GM18502 (cell line): ENCODE data around the gene SIT1.

Experiments used
- ATAC-seq: cut with Tn5 transposase; IDR thresholded peaks from one replicate; pipeline ENCODE4 v1.9.1; 2021; ENCODE audit warnings: mild to moderate bottlenecking; ENCODE audit not compliant: unreplicated experiment, poor library complexity

The SIT1 gene, protein sequence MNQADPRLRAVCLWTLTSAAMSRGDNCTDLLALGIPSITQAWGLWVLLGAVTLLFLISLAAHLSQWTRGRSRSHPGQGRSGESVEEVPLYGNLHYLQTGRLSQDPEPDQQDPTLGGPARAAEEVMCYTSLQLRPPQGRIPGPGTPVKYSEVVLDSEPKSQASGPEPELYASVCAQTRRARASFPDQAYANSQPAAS

DNA sequence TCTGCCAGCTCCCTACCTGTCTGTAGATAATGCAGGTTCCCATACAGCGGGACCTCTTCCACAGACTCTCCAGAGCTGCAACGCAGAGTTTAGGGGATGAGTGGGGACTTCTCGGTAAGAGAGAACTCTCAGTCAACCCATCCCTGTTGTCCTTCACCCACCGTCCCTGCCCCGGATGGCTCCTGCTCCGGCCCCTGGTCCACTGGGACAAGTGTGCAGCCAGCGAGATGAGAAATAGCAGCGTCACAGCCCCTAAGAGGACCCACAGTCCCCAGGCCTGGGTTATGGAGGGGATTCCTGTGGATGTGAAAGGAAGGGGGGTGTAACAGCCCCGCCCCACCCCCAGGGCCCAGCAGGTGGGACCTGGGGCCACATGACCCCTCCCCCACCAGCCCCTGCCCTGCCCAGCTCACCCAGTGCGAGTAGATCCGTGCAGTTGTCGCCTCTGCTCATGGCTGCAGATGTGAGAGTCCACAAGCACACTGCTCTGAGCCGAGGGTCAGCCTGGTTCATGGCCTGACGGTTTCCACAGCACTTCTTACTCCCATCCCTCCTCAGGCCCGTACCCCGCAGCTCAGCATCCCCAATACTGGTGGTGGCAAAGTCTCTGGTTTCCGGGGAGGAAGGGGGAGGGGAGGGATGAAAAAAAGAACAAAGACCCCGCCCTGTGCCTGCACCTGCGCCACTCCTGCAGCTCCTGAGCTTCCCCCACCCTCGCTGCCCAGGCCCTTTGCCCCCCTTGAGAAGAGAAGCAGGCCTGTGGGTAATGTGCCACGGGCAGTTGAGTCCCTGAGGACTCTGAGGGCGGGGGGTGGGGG is at the start of gene SIT1:
Gene SIT1 (minus strand): TSS at position 591 of the 818 bp plus-strand sequence. CDS start 78 bp downstream, at position 513.
- no peak for ATAC-seq

DNA sequence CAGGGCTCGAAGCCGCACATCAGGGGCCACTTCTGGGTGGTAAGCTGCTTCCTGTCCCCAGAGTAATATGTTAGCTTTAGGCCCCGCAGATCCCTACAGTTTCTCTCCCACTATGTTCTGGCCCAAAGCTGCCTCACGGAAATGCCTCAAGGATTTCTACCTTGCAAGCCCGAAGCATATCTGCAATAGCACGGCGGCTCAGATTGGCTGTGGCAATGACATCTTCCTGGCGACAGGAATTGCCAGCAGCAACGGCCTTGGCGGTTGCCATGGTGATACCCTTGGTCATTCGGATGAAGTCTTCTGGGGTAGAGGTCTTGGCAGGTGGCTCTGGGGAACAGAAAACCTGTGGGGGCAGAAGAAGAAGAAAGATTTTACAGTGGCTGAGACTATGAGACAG is 49.3 kb upstream of the SIT1 start:
- ATAC-seq = no peak

DNA sequence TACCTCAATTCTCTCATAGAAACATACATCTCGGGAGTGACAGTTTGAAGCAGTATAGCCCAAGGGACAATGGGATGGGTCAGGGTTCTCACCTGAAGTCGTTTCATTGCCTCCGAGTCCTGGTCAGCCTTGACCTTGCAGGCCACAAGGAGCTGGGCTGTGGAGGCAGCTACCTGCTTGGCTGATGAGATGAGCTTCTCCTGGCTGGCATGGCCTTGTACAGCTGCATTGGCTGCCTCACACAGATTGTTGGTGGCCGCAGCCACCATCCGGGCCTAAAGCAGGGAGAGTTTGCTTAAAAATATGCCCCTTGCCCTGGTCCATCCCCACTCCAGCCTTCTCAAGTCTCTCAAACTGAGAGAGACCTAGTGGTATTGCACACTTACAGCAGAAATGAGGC is 47.5 kb upstream of the SIT1 start:
- no peak for ATAC-seq

DNA sequence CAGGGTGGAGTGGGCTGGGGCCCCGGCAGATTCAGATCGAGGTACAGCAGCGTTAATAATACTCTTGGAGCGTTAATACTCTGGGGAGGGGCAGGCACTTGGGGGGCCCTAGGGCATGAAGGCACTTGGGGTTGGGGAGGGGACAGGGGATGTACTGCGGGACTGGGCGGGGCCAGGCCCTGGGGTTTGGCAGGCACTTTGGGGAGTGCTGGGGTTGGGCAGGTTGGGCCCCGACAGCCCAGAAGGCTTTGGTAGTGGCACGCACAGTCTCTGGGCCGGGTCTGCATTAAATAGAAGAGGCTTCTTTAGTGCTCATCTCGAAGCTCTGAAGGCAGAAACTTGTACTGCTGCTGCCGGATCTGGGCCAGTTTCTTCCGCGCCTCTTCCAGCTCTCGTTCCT is 46.8 kb upstream of the SIT1 start:
- ATAC-seq = no peak

DNA sequence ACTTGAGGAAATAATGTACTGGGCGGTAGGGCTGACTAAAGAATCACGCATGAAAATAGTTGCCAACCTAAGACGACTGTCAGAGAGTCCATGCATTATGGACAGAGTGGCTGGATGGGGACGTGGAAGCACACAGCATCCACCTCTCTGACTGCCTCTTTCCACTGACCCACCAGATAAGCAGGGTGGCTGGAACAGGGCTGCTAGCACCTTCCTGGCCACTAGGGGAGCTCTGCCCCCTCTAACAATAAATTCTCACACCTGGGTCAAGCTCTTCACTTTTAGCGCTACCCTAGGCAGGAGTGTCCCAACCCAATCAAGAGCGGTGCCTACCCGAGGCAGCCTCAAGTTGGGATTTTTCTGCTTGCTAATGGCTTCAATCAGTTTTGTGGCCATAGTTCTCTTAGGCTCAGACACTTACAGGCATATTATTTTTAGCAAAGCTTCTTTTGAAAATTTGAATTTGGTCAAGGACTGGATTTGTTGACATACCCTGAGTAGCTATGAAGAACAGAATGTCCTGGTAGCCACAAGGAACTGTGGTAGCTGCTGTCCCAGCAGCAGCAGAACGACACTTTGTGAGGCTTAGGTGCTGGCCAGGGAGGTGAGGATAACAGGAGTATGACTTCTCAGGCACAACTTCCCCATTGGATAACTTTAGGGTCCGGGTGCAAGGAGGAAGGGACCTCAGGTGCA is 45.9 kb upstream of the SIT1 start:
- no peak for ATAC-seq

DNA sequence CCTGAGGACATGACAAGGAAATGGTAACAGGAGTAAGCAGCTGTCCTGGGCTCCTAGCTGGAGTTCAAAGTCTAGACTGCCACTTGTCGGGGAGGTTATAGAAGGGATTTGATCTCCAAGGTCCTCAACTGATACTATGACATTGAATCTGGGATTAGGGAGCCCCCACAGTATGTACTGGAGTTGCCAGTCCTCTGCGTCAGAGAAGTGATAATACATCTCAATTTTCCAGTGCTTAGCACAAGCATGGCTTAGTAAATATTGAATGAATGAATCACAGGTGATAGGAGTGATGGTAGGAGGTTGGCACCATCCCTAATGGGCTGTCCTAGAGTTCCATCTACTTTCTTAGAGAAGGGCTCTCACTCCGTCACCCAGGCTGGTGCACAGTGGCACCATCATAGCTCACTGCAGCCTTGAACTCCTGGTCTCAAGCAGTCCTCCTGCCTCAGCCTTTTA is 45.2 kb upstream of the SIT1 start:
- no peak for ATAC-seq

DNA sequence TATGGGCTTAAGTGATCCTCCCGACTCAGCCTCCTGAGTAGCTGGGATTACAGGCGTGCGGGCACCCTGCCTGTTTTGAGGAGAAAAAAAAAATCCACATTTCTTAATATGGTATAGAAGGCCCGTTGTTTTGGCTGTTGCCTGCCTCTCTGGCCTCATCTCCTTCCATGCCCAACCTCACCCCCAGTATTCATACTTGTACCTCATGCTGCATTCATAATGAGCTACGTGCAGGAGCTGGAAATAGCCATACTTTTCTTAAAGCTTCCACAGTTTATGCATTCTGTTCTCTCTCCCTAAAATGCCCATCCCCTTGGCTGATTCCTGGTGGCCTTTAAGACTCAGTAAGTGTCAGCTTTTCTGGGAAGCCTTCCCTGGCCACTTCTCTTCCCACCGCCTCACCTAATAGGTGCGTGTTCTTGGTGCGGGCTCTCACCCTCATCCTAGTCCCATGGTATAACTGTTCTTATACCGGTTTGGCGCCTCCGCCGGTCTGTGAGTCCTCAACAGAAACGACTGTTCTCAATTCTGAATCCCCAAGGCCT is 41.1 kb upstream of the SIT1 start:
- no peak for ATAC-seq

DNA sequence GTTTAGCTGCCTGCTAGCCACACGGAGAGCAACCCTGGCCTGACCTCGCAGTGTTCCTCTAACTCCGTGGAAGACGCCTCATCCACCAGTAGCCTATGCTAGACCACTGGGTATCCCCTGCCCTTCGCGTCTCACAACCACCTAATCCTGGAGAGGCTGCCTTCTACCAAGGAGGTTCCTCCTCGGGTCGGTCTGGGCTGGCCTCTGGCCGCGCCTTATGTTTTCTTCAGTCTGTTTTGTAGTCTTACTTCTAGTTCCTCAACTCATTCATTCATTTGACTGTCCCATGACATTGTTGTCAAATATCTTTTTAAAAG is 40.6 kb upstream of the SIT1 start:
- no peak for ATAC-seq

DNA sequence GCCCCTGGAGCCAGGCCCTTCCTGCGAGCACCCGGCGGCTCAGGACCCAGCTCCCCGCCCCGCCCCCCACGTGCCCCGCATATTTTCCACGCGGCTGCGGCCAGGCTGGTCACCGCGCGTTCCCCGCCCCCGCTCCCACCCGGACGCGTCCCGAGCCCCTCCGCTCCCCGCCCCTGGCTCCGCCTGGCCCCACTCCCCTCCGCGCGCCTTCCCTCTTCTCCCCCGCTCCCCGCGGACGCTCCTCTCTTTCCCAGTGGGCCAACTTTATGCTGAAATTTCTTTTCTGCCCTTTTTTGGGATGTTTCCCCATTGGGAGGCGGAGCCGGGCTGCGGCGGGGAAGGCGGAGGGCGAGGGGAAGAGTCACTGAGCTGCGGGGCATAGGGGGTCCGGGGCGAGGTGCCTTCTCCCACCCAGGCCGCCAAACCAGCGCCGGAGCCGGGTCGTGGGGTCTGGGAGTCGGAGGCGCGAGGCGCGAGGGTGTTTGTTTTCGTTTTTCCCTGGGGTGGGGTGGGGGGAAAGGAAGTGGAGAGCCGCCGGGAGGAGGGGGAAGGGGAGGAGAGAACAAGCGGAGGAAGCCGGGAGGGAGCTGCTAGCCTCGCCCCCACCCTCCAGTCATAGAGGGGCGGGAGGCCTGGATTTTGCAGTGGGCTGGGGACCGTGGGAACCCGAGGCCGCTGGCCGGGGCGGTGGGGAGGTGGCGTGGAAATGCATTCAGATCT is 40.0 kb upstream of the SIT1 start:
- no peak for ATAC-seq

DNA sequence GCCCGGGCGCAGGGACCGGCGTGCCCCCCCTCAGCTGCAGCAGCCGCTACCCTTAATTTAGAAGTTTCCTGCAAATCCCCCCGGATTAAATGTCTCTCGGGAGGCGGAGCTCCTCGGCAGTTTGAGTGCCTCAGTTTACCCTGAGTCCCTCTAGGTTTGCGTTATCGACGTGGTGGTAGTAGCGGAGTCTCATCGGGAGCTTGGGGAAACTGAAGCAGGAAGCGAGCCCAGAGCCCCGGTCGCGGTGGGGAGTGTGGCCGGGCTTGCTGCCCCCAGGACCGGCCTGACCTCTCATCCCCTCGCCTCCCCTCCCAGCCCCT is 39.5 kb upstream of the SIT1 start:
- ATAC-seq = no peak

DNA sequence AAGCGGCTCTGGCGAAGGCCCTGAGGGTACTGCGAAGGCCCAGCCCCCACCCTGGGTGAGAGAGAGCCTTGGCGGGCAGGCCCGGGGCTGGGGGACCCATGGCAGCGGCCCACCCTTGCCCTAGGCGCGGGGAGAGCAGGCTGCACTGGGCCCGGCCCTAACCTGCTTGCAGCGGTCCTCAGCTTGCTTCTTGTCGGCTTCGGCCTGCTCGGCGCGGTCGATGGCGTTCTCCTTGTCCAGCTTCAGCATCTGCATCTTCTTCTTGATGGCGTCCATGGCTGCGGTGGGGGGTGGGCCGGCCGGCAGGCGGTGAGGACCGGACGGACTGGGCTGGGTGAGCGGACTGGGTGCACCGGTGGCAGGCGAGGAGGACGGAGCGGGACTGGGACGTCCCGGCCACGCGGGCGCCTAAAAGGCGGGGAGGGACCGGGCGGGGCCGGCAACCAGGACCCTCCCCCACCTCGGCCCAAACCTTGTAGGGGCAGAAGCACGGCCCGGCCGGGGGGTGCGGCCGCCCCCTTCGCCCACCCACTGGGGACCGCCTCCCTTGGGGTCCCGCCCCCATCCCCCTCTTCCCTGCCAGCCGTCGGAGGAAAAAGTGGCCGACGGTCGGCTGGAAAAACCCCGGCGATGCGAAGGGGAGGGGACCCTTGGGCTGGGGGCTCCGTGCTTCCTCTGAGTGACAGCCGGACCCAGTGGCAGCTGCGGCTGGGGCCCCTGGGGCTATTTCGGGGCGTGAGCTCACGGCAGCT is 39.0 kb upstream of the SIT1 start, which contains the start of gene TPM2:
Gene TPM2 (minus strand): TSS at position 384 of the 752 bp plus-strand sequence. CDS start 108 bp downstream, at position 276.
- no peak for ATAC-seq

DNA sequence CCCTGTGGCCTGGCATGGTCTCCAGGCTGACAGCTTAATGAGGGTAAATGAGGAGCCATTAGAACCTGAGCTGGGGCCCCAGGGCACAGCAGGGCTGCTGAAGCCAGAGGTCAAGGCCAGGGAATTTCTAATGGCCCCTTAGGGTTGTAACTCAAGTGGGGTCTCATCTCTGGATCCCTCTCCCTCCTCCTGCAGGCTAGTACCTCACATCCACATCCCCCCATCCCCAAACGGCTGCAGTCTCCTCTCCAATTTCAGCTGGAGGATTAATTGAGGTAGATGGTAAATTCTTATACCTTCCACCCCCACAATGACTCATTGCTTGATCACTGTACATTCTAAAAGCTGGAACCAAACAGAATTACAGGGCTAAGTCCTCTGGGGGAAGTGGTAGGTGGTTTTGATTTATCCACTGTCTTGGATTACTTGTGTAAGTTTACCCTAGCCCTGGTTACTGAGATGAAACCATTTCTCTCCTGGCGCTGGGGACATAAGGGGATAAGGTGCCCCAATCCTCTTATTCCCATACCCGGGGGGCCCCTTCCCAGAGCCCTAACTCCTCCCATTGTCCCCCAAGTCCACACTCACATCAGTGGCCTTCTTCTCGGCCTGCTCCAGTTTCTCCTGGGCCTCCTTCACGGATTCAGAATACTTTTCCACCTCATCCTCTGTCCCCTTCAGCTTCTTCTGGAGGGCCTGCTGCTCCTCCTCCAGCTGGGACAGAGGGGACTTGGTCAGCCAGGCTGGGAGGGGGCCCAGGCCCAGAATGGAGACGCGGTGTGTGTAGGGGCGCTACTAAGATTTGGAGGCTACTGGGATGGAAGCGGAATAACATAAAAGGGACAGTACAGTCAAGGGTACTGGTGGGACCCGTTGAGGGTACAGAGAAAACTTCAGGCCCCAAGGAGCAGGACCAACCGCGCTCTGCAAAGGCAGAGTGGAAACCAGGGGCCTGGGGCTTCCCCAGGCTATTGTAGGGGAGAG is 38.1 kb upstream of the SIT1 start:
- no peak for ATAC-seq

DNA sequence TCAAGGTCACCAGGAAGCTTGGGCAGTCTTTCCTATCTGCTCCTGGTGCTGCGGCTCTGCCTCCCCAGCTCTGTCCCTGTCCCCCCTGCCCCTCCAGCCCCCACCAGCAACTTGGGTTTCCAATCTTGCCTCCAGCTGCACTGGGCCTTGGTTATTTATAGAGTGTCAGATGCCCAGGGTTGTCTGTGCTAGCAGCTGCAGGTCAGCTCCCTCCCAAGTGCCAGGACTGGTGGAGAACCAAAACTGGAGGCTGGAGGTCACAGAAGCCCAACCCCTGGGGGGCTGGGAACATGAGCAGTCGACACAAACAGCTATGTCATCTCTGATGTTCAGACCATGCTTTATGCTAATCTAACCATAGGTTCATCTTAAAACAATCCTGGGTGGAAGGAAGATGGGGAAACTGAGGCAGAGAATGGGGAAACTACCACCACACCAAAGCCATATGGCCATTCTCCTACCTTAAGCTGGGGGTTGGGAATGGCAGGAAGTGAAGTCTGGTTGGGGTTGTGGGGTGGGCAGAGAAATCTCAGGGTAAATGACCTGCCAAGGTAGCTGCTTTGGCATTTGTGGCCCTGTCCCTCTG is 37.3 kb upstream of the SIT1 start:
- ATAC-seq = no peak

DNA sequence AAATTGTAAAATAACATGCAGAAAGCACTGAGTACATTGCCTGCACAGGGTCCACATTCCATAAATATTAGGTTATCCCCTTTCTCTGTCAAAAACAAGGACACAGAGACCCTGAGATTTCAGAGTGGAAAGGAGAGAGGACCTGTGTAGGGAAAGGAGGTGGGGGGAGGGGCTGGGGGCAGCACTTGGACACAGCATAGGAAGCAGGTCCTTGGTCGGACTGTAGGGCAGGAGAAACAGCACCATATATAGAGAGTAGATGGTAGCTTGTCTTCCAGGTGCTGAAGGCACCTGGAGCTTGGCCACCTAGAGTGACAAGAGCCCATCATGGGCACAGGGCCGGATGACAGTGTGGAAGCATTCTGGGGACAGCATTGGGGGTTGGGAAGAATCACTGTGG is 36.6 kb upstream of the SIT1 start:
- no peak for ATAC-seq

DNA sequence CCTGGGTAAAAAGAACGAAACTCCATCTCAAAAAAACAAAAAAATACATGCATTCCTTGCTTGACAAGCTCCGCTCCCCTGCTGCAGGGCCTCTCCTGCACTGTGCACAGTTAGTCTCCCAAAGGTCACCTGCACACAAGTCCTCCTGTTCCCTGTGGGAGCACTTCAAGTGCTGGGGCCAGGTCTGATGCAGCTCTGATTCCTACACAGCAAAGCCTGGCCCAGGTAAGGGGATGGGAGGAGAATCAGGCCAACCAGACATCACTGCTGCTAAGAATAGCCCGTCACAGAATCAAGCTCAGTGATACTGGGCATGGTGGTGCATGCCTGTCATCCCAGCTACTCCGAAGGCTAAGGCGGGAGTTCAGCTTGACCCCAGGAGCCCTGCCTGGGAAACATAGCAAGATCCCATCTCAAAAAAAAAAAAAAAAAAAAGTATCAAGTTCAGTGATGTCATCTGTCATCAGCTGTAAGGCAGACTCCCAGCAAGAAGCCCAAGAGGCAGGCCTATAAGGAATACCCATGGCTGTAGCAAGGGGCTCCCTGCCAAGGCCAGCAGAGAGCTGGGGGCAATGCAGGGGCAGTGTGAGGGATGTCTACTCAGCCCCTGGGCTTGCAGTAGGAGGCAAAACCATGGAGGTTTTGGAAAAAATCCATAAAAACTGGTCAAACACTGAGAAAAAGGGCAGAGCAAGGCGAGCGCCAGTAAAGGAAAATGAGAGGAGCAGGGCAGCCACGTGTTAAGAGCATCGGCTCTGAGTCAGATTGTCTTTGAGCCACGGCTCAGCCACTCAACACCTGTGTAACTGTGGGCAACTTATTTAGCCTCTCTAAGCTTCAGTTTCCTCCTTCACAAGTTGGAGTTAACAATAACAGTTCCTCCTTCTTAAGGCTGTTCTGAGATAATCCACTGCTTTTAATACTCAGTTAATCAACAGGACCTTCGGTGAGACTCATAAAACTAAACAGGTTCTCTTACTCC is 35.8 kb upstream of the SIT1 start:
- ATAC-seq = no peak

DNA sequence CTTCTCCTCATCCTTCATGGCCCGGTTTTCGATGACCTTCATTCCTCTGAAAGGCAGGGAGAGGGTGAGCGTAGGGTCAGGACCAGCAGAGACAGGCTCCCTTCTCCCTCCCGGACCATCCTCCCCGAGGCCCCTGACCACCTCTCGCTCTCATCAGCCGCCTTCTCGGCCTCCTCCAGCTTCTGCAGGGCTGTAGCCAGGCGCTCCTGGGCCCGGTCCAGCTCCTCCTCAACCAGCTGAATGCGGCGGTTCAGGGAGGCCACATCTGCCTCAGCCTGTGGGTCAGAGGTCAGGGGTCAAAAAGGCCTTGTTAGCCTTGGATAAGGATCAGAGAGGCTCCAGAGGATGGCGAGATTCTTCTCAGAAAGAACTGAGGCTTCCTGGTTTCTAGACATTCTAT is 34.8 kb upstream of the SIT1 start:
- ATAC-seq = no peak

DNA sequence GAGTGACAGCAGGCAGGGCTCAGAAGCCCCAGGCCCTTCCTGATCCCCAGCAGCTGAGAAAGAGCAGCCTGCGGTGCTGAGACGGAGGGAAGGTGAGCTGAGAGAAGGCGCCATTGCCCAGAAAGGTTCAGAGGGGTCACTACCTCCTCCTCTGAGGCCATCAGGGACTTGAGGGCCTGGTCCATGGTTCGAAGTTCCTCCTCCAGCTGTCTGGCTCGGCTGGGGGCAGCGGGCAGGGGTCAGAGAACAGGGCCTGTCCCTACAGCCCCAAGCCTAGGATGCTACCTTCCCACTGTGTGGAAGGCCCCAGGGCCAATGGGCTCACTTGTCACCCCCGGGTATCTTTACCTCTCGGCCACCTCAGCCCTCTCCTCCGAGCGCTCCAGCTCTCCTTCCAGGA is 34.2 kb upstream of the SIT1 start:
- no peak for ATAC-seq
